IPS-11a (cell line): ENCODE results near the gene CDC37L1.
"Not testable (repeated sequence)": the region's sequence is repeated elsewhere in the genome, so short reads cannot be mapped to it uniquely, and the experiment has no call there.

Experiments used
- H3K4me3 ChIP-seq: one replicate; pipeline ENCODE4 v1.5.1; 2013; ENCODE audit warnings: low read depth, low read length, control low read depth

CDC37L1 gene

DNA sequence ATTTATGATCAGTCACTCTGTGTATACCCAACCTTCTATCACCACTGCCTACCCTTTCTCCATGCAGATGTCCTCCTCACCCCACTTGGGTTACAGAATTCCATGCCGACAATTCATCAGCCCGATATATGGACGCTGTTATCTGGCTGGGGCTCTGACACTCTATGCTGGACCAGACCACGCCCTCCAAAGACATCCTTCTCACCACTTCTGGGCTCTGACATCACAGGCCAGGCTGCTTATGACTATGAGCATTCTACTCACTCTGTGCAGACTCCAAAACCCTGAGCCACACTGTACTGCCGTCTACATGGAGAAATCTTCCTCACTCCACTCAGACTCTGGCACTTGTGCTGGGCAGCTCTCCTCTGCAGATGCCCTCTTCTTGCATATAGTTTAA lies 69.2 kb downstream of the CDC37L1 start:
- no peak overlapping the region for H3K4me3 ChIP-seq

DNA sequence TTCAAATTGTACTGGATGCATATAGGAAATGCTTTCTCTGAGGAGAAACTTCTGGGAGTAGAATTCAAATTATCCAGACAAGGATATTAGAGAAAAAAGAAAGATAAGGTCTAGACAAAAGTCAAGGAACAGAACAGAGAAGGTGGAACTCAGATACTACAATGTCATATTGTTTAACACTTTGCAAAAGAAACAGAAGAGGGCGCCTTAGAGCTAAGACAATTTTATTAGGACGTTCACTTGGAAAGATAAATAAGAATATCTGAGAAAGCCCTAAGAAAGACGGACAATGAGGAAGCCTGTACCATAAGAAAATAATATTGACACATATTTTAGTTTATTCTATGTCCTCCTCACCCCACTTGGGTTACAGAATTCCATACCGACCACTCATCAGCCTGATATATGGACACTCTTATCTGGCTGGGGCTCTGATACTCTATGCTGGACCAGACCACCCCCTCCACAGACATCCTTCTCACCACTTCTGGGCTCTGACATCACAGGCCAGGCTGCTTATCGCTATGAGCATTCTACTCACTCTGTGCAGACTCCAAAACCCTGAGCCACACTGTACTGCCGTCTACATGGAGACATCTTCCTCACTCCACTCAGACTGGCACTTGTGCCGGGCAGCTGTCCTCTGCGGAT lies 70.8 kb downstream of the CDC37L1 start:
- H3K4me3 ChIP-seq, result no peak overlapping the region

- H3K4me3 ChIP-seq, result not testable (repeated sequence)
Observed at GRCh38 chr9:4754530-4754929, 75.2 kb downstream of the CDC37L1 start.

GRCh38 chr9:4755026-4755609 lies 75.7 kb downstream of the CDC37L1 start:
- no peak overlapping the region for H3K4me3 ChIP-seq

GRCh38 chr9:4756420-4756819 lies 77.1 kb downstream of the CDC37L1 start:
- H3K4me3 ChIP-seq, result no peak overlapping the region
